Activated CD8-positive, alpha-beta memory T cell treated with anti-CD3 and anti-CD28 coated beads, Interleukin-2, amount 50 U/mL, for 24 hours (primary cell): ENCODE data around the gene USP10.
A peak's percentile ranks its signal among the peaks of the same experiment; 100 is the strongest.

Experiments
- DNase-seq: peaks from one replicate; pipeline ENCODE4 v3.0.0-alpha.2; 2020; ENCODE audit errors: extremely low read depth

Gene USP10

GRCh38 chr16:84806256-84806889 is 106.6 kb downstream of the USP10 start:
- no peak for DNase-seq

GRCh38 chr16:84806890-84807258 is 107.1 kb downstream of the USP10 start:
- DNase-seq, result no peak

DNA sequence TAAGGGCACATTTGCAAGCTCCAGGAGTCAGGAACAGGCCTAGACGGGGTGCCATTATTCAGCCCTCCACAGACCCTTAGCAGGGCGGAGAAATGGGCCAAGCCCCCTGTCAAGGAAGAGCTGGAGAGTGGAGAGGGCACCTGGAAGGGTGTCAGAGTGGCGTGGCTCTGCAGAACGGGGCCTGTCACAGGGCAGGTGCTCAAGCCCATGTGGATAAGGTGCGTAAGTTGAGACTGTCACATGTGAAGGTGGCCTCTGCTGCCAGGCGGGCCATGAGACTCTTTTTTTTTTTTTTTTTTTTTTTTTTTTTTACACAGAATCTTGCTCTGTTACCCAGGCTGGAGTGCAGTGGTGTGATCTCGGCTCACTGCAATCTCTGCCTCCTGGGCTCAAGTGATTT is 108.0 kb downstream of the USP10 start:
- no peak for DNase-seq

DNA sequence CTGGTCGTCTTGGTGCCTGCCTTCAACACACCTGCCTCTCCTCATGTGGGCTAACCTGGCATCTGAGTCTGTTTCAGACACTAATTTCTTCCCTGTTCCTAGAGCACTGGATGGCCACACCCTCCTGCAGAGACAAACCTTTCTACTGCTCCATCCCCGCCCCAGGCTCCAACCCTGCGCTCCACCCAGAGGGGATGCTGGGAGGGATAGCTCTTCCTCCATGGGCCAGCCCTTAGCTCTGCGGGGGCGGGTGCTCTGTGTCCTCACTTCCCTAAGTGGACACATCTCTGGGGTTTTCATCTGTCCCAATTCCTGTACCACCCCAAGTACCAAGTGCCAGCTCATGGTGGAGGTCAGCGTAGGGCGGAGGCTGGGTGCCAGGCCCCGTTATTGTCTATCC is 109.0 kb downstream of the USP10 start:
- no peak for DNase-seq

DNA sequence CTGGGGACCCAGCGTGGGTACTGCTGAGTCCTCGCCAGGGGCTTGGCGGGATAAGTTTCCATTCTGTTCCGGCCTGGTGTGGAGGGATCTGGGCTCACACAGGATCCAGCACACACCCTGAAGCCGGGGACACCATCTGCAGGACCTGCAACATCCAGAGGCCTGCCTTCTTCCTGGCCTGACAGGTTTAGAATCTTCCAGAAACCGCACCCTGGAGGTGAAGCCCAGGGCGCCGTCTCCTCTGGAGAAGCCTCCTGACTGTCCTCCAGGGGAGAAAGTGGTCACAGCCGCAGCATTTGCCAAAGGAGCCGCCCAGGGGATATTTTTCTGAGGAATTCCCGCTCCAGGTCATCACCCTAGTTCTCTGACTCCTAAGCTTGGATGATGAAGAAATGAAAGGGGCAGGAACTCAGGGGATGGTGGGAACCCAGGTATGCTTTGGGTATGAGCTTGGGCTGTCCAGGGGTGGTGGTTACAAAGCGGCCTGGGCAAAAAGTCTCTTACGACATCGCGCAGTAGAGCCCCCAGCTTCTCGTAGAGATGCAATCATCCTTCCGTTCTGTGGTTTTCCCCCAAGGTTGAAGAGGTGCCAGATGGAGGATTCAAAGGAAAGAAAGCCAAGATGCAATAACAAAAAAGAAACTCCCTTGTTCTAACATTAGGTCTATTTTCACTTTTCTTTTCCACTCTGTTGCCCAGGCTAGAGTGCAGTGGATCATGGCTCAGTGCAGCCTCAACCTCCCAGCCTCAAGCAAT is 110.9 kb downstream of the USP10 start:
- DNase-seq, result no peak

DNA sequence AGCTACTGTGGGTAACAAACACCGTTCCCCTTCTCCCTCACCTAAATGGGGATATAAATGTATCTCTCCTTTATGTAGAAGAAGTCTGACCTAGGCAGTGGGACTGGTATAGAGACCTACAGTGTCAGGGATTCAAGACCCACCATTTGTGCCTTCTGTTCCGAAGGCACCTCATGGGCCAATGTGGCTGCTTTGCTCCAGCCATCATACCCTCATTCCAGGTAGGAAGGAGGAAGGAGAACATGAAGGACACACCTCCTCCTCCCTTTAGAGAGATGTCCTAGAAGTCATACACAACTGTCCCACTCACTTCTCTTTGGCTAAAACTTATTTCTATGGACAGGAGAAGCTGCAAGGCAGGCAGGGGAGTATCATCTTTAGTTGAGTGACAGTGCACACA is 111.7 kb downstream of the USP10 start:
- DNase-seq, result no peak

DNA sequence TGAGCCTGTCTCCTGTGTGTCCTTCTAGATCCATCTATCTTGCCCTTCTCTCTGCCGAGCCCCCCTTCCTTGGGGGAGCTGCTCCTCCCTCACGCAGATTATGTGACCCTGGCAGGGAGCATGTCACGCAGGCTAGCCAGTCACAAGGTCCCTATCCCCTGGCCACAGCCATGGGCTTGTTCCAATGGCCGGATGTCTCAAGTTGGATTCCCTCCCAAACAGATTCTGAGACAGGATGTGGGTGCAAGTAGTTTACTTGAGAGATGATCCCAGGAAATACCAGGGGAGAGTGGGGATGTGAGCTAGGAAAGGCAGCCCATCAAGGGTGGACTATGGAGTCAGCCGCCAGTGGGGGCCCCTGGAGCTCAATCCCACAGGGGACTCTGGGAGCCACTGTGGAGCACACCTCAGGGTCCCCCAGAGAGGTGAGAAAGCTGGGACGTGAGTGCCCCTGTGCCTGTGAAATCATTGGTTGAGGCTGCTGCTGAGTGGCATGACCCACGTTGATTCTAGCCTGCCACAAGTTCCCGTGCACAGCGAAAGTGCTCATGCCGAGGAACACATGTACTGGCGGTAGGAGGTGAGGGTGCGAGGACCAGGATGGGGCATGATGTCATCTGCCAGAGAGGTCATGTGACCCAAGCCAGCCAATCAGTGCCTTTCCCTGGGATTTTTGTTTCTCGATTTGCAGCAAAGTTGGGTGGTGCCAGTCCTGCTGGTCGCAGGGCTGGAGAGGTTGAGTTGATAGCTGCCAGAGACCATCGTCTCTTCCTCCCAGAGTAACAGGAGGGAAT is 113.5 kb downstream of the USP10 start:
- no peak for DNase-seq

DNA sequence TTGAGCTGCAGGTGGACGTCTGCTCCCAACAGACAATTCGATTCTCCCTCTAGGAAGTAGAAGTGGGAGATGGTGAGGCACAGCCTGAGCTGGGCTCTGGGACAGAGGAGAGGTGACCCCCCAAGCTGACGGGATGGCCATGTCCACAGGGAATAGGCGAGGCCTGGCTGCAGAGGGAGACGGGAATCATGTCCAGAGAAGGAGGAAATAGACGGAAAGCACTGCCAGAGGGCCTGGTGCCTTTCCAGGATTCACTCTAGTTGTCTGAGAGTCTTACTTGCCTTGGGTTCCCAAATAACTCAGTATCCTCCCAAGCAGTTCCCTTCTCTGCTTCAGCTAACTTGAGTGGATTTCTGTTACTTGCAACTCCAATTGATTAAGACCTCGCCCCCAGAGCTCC is 115.7 kb downstream of the USP10 start:
- no peak for DNase-seq

DNA sequence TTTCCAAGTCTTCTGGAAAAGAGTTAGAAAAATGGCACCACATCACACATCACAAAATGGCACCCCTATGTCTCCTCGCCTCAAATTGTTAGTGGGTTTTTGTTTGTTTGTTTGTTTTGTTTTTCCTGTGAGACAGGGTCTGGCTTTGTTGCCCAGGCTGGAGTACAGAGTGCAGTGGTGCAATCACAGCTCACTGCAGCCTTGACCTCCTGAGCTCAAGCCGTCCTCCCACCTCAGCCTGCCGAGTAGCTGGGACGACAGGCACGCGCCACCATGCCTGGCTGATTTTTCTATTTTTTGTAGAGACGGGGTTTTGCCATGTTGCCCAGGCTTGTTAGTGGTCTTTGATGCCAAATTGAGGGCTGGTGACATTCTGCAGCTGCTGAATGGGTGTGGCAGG is 116.2 kb downstream of the USP10 start:
- no peak for DNase-seq

DNA sequence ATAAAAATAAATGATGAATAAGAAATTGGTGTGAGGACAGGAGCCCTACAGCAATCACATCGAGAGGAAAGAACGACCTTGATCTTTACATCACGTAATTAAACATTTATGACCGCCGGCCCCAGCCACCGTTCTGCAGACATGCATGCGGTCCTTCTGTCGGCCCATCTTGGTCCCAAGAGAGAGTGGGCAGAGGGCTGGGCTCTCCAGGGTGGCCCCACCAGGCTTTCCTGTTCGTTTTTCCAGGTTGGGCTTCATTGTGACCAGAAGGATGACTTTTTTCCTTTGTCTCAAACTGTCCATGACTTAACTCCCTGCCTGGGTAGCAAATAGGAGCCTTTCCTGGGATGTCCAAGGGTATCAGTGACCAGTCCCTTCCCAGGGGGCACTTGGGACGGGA is 116.7 kb downstream of the USP10 start:
- DNase-seq, result no peak

DNA sequence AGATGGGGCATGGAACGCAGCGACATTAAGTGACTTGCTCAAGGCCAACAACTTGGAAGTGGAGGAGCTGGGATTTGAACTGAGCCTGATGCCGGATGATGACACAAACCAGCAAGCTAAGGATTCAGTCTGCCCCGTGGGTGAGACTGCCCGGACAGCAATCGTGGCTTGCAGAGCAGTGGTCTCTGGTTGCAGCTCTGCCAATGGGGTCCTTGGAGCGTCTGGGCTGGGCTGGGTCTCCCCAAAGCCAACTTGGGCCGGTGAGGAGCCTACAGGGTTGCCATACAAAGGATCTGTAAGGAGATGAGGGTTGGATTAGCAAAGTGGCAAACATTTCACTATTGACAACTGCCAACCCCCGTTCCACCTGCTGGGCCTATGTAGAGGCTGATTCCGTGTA is 117.4 kb downstream of the USP10 start:
- DNase-seq, result no peak

- DNase-seq, result no peak
Observed at GRCh38 chr16:84817613-84818012, 117.8 kb downstream of the USP10 start.

DNA sequence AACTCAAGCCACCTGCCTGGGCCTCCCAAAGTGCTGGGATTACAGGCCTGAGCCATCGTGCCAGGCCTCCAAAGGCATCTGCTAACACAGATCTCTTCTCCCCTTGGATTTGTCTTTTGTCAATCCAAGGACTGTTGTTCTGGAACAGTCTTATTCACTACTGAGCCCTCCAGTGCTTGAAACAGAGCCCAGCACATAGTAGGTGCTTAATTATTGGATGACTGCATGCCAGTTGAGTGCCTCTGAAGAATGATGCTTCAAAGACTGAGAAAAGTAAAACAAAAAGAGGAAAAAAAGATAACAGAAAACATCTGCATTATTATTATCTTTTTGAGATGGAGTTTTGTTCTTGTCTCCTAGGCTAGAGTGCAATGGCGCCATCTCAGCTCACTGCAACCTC is 118.3 kb downstream of the USP10 start:
- no peak for DNase-seq

DNA sequence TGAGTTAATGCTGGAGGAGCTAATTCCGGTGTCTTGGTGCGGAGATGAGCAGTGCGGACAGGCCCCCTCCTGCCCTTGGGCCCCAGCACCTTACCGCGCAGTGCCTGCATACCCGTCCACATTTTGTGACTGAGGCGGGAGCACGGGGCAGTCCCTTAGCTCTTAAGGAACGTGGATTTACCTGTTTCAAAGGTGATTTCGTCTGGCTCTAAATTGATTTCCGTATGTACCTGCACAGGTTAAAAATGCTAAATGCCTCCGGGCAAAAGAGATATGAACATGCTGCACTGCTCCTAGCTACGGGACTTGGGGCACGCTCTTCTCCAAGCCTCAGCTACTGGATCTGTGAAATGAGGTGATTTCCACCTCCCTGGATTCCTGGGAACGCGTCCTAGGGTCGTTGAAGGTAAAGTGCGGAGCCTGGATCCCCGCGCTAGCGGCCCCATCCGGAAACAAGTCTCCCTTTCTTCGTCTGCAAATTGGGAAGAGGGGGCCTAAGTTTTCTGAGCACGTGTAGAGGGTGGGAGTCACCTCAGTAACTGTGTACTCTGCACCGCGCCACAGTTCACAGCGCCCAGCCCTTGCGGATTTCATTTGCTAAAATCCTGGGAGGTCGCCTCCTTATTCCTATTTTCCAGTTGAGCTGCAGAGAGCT is 119.3 kb downstream of the USP10 start:
- DNase-seq, result no peak

GRCh38 chr16:84819644-84820304 is 120.0 kb downstream of the USP10 start, which contains the start of gene CRISPLD2:
Gene CRISPLD2, plus strand, starts transcription at chr16:84819985. Its CDS starts 18,511 bp downstream, at chr16:84838496.
- peak; percentile 64 for DNase-seq

- DNase-seq, result no peak
Observed at GRCh38 chr16:84820305-84820684, 120.5 kb downstream of the USP10 start.

GRCh38 chr16:84820771-84821170 is 121.0 kb downstream of the USP10 start:
- no peak for DNase-seq

GRCh38 chr16:84821179-84821578 is 121.4 kb downstream of the USP10 start:
- DNase-seq, result no peak

GRCh38 chr16:84821728-84822689 is 122.2 kb downstream of the USP10 start:
- DNase-seq, result no peak

DNA sequence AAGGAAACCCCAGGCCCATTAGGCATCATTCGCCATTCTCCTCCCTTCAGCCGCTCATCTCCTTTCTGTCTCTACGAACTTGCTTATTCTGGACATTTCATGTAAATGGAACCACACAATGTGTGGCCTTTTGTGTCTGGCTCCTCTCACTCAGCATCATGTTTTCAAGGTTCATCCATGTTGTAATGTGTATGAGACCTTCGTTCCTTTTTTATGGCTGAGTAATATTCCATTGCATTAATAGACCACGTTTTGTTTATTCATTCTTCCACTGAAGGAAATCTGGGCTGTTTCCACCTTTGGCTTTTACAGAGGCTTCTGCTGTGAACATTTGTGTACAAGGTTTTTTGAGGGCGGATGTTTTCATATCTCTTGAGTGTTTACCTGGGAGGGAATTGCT is 123.2 kb downstream of the USP10 start:
- DNase-seq, result no peak

GRCh38 chr16:84823484-84823883 is 123.7 kb downstream of the USP10 start:
- DNase-seq, result no peak
